EH (cell line): Measurements from ENCODE around the gene SPSB1.

Experiments used
- DNase-seq: peaks from one replicate; pipeline ENCODE4 v3.0.0-alpha.2; 2015; ENCODE audit warnings: low read depth

SPSB1 gene

GRCh38 chr1:9279172-9279840 lies 13.4 kb upstream of the SPSB1 start:
- no peak for DNase-seq

- DNase-seq, result peak; percentile 97
These were observed 12.5 kb upstream of the SPSB1 start for GRCh38 chr1:9280015-9280860.

- peak; percentile 76 for DNase-seq
These were observed 11.4 kb upstream of the SPSB1 start for GRCh38 chr1:9281071-9281827.

- DNase-seq, result peak; percentile 25
These were observed 10.6 kb upstream of the SPSB1 start for GRCh38 chr1:9281908-9282695.

- no peak for DNase-seq
These were observed 10.1 kb upstream of the SPSB1 start for GRCh38 chr1:9282696-9282955.

- no peak for DNase-seq
These were observed 8.6 kb upstream of the SPSB1 start for GRCh38 chr1:9284061-9284460.

GRCh38 chr1:9286556-9286955 lies 6.1 kb upstream of the SPSB1 start:
- no peak for DNase-seq

GRCh38 chr1:9289090-9289534 lies 3.6 kb upstream of the SPSB1 start:
- peak; percentile 69 for DNase-seq

- peak; percentile 91 for DNase-seq
These were observed 2.8 kb upstream of the SPSB1 start for GRCh38 chr1:9289711-9290485.

GRCh38 chr1:9291914-9292360 lies 757 bp upstream of the SPSB1 start:
- DNase-seq, result peak; percentile 69

GRCh38 chr1:9293241-9293532 lies 493 bp downstream of the SPSB1 start:
- DNase-seq, result no peak

GRCh38 chr1:9293533-9294404 lies 1.1 kb downstream of the SPSB1 start:
- peak; percentile 43 for DNase-seq

- DNase-seq, result peak; percentile 81
These were observed 1.7 kb downstream of the SPSB1 start for GRCh38 chr1:9294405-9294773.

- peak; percentile 76 for DNase-seq
These were observed 2.4 kb downstream of the SPSB1 start for GRCh38 chr1:9294910-9295636.

- DNase-seq, result no peak
These were observed 3.2 kb downstream of the SPSB1 start for GRCh38 chr1:9295884-9296283.

GRCh38 chr1:9296850-9297249 lies 4.2 kb downstream of the SPSB1 start:
- no peak for DNase-seq

- DNase-seq, result no peak
These were observed 5.1 kb downstream of the SPSB1 start for GRCh38 chr1:9297831-9298230.

- DNase-seq, result no peak
These were observed 5.6 kb downstream of the SPSB1 start for GRCh38 chr1:9298282-9298681.

GRCh38 chr1:9299571-9300541 lies 7.2 kb downstream of the SPSB1 start:
- DNase-seq, result peak; percentile 76
